Stimulated activated CD4-positive, alpha-beta T cell treated with anti-CD3 and anti-CD28 coated beads, Interleukin-15, amount 100 ng/mL, for 1 hour (primary cell): Measurements from ENCODE around the gene ACTR1A.
A peak's percentile ranks its signal among the peaks of the same experiment; 100 is the strongest.
"Not testable (repeated sequence)": the region's sequence is repeated elsewhere in the genome, so short reads cannot be mapped to it uniquely, and the experiment has no call there.

Source experiments
- DNase-seq, 2 donors: peaks; one replicate each; pipeline ENCODE4 v3.0.0-alpha.2; 2020; ENCODE audit warnings: low read depth in 1 of 2, low spot score in 1 of 2

The ACTR1A gene

GRCh38 chr10:102455893-102456471, 46.5 kb downstream of the ACTR1A start:
- no peak for DNase-seq

DNA sequence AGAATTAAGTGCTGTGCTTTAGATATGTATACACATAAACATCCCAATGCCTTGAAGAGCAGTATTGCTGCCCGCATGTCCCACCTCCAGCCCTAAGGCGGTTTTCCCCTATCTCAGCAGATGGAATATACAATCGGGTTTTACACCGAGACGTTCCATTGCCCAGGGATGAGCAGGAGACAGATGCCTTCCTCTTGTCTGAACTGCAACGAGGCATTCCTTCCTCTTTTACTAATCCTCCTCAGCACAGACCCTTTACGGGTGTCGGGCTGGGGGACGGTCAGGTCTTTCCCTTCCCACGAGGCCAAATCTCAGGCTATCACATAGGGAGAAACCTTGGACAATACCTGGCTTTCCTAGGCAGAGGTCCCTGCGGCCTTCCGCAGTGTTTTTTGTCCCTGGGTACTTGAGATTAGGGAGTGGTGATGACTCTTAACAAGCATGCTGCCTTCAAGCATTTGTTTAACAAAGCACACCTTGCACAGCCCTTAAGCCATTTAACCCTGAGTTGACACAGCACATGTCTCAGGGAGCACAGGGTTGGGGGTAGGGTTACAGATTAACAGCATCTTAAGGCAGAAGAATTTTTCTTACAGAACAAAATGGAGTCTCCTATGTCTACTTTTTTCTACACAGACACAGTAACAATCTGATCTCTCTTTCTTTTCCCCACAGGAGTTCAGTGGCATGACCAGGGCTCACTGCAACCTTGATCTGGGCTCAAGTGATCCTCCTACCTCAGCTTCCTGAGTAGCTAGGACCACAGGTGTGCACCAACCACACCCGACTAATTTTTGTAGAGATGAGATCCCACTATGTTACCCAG, 47.6 kb downstream of the ACTR1A start:
- DNase-seq: not testable (repeated sequence)

- DNase-seq: no peak
Measured at GRCh38 chr10:102453502-102453901, 49.0 kb downstream of the ACTR1A start.

GRCh38 chr10:102452672-102453340, 49.7 kb downstream of the ACTR1A start:
- DNase-seq: no peak

DNA sequence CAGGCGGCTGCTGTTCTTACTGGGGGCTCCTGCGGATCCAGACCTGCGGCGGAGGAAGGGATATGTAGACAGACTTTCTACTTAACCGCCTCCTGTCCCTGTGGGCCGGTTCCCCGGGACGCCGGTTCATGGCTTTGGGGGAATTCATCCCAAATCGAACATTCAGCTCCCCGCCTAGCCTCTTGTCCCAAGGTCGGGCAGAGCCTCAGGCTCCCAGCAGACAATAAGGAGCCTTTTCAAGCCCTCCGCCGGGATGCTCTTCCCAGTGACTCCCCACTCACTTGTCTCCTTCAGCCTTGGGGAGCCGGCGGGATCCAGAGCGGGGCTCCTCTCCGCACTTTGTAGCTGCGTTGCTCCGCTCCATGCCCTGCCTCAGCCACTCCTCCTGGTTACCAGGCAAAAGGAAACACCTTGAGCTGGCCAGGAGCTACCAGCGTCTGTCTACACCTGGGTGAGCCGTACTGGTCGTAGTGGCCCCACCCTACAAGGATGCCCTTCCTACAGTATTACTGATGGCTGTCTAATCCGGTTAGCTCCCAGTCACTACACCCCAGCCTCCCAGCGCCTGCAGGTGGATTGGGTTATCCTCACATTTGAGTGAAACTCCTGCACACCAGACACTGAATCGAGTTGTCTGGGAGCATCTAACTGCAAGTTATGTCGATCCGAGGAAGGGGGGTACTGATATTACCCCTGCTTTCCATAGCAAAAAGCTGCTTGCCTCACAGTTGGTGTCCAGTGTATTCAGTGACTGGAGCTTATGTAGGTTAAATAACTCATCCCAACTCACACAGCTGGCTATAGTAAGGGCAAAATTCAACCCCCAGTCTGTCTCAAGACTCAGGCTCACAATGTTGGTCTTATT, 51.2 kb downstream of the ACTR1A start, which contains the start of gene C10orf95:
TSS of gene C10orf95 (minus strand) at position 439 of the 865 bp plus-strand sequence. CDS start 450 bp downstream, outside the sequence.
- no peak for DNase-seq

- DNase-seq: peak; percentile 74 to 85
Measured at GRCh38 chr10:102450374-102451104, 52.0 kb downstream of the ACTR1A start.

DNA sequence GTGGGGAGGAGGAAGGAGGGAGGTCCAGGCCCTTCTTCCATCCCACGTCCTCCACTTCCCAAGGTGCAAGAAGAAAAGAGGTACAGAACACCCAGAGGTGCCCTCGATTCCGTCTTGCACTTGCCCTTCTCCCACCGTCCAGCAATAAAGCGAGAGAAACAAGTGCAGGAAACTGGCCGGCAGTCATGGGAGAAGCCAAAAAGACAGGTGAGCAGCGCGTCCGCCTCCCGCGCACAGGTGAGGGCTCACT, 52.5 kb downstream of the ACTR1A start:
- DNase-seq: no peak

DNA sequence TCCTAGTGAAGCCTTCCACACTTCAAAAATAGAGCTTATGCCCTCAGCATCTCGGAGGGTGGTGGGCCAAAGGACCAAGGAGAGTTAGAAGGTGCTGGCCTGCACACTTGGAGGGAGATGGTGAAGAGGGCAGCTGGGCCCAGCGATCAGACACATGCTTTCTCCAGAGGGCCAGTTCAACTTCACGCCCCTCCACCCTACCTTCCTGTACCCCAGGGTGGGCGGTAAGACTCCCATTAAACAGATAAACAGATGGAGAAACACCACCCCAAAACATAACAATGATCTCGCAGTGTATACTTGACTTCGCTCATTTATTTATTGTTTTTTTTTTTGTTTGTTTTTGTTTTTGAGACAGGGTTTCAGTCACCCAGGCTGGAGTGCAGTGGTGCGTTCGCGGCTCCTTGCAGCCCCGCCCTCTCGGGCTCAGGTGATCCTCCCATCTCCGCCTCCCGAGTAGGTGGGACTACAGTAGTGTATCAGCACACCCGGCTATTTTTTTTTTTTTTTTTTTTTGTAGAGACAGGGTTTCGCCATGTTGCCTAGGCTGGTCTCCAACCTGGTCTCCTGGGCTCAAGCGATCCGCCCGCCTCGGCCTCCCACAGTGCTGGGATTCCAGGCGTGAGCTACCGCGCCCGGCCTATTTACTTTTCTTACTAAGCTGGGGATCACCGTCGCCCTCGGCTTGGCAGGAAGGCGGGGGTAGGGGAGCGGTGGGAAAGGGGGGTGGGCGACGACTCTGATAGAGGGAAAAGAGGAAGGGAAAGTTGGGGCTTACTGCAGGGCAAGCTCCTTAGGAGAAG, 53.0 kb downstream of the ACTR1A start:
- DNase-seq: peak; percentile 70 to 73

- no peak for DNase-seq
Measured at GRCh38 chr10:102444851-102445250, 57.7 kb downstream of the ACTR1A start.

DNA sequence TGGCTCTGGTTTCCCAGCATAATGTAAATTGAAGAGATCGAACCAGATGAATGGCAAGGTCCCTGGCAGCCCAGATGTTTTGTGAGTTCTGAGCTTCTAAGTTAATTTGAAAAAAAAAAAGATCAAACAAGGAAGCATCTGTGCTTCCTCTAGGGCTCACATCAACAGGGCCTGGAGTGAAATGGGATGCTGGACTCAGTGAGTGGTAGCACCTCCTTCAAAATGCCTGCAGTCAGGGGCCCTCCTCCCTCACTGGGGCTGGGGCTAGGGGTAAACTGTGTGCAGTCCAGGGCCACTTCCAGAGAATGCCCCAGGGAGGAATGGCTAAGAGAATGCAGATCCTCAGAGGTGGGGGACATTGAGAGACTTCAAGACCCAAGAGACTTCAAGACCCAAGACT, 64.1 kb downstream of the ACTR1A start:
- DNase-seq: no peak

- no peak for DNase-seq
Measured at GRCh38 chr10:102437515-102437914, 65.0 kb downstream of the ACTR1A start.

GRCh38 chr10:102436312-102436711, 66.2 kb downstream of the ACTR1A start:
- no peak for DNase-seq

- DNase-seq: no peak
Measured at GRCh38 chr10:102435529-102436233, 66.8 kb downstream of the ACTR1A start.

DNA sequence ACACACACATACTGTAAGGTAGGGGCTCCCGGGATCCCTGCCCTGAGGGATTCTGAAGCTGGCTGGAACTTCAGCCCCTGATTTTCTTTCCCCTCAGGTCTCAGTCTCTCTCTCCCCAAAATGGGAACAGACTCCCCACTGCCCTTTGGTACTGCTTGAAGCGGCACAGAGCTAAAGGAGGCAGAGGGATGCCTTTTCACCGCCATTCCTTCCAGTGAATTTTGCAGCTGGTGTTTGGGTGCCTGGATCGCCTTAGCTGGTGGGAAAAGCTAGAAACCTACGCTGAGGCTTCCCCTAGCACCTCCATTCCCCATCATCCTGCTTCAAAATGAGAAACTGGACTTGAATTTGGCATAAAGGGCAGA, 67.4 kb downstream of the ACTR1A start:
- no peak for DNase-seq

- DNase-seq: no peak
Measured at GRCh38 chr10:102434394-102435132, 67.9 kb downstream of the ACTR1A start.

- DNase-seq: no peak
Measured at GRCh38 chr10:102433619-102434046, 68.9 kb downstream of the ACTR1A start.

DNA sequence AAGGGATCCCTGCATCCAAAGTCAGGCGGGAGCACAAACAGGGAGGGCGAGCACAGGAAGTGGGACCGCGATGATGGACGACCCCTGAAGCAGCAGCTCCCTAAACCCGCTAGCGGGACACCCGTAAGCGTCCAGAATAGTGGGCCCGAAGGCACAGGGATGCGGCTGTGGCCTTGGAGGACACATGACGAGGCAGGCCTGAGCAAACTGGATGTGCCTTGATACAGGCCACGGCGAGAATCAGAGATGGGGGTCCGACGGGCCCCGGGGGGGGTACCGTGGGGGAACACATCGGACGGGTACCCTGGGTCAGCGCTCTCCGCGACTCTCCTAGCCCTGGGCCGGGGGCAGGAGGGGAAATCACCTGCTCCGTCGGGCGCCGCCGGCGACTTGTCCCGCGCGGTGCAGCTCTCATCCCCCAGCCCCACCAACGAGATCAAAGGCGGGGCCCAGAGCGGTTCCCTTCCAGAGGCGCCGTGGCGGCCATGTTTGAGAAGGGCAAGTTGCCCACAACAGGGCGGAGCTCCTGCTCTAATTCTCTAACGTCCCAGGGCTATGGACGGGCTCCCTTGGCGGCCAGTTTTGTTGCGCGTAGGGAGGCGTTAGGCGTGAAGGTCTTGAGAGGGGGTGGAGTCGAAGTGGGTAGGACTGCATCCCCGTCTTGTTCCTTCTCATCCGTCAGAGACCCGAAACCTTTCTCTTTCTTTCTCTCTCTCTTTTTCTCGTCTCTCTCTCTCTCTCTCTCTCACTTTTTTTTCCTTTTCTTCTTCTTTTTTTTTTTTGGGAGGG, 70.2 kb downstream of the ACTR1A start, which contains the start of gene CUEDC2:
TSS of gene CUEDC2 (minus strand) at position 413 of the 789 bp plus-strand sequence. CDS start 7,386 bp downstream, outside the sequence.
- DNase-seq: peak; percentile 91 to 98
